Measurements from ENCODE around the gene IQGAP1.
"Not testable (repeated sequence)": the region's sequence is repeated elsewhere in the genome, so short reads cannot be mapped to it uniquely, and the experiment has no call there.

IQGAP1 gene

GRCh38 chr15:90497376-90497775 lies 109.3 kb downstream of the IQGAP1 start:
- peaks cover 84% of the 10 kb centered on the region for H3K36me3 ChIP-seq (ENCODE audit: insufficient read depth, low read depth, low read length)

GRCh38 chr15:90497912-90498311 lies 109.9 kb downstream of the IQGAP1 start:
- Histone ChIP-seq H3K36me3 (ENCODE audit: insufficient read depth, low read depth, low read length) (peaks cover 79% of the 10 kb centered on the region), H3K9ac (ENCODE audit: low read depth, low read length) (no peak overlapping the region), H3K27ac (ENCODE audit: low read length) (no peak overlapping the region), H3K9me3 (ENCODE audit: insufficient read depth, low read depth, low read length) (no peaks in the 10 kb centered on the region), H3K4me1 (ENCODE audit: insufficient read depth, low read length) (no peaks in the 10 kb centered on the region), H3K4me3 (ENCODE audit: low read length) (no peak overlapping the region), H3K27me3 (ENCODE audit: insufficient read depth, low read length) (no peaks in the 10 kb centered on the region)

More at GRCh38 chr15:90497376-90497775, 109.3 kb downstream of the IQGAP1 start:
- H3K4me3 ChIP-seq (ENCODE audit: low read length): no peak overlapping the region
- H3K27ac ChIP-seq (ENCODE audit: low read length): no peak overlapping the region
- no peaks in the 10 kb centered on the region for H3K27me3 ChIP-seq (ENCODE audit: insufficient read depth, low read length)
- H3K9ac ChIP-seq (ENCODE audit: low read depth, low read length): no peak overlapping the region
- H3K9me3 ChIP-seq (ENCODE audit: insufficient read depth, low read depth, low read length): no peaks in the 10 kb centered on the region
- H3K4me1 ChIP-seq (ENCODE audit: insufficient read depth, low read length): no peaks in the 10 kb centered on the region

- Histone ChIP-seq H3K9ac (ENCODE audit: low read depth, low read length) (no peak overlapping the region), H3K36me3 (ENCODE audit: insufficient read depth, low read depth, low read length) (peaks cover 57% of the 10 kb centered on the region), H3K4me1 (ENCODE audit: insufficient read depth, low read length) (no peaks in the 10 kb centered on the region), H3K27me3 (ENCODE audit: insufficient read depth, low read length) (no peaks in the 10 kb centered on the region), H3K27ac (ENCODE audit: low read length) (no peak overlapping the region), H3K4me3 (ENCODE audit: low read length) (no peak overlapping the region), H3K9me3 (ENCODE audit: insufficient read depth, low read depth, low read length) (no peaks in the 10 kb centered on the region)
These were observed 112.1 kb downstream of the IQGAP1 start for GRCh38 chr15:90500171-90500570.

GRCh38 chr15:90501898-90502297 lies 113.9 kb downstream of the IQGAP1 start:
- H3K9me3 ChIP-seq (ENCODE audit: insufficient read depth, low read depth, low read length): no peaks in the 10 kb centered on the region
- no peak overlapping the region for H3K9ac ChIP-seq (ENCODE audit: low read depth, low read length)
- no peak overlapping the region for H3K27ac ChIP-seq (ENCODE audit: low read length)
- no peaks in the 10 kb centered on the region for H3K27me3 ChIP-seq (ENCODE audit: insufficient read depth, low read length)
- H3K36me3 ChIP-seq (ENCODE audit: insufficient read depth, low read depth, low read length): peaks cover 52% of the 10 kb centered on the region
- no peaks in the 10 kb centered on the region for H3K4me1 ChIP-seq (ENCODE audit: insufficient read depth, low read length)
- no peak overlapping the region for H3K4me3 ChIP-seq (ENCODE audit: low read length)

DNA sequence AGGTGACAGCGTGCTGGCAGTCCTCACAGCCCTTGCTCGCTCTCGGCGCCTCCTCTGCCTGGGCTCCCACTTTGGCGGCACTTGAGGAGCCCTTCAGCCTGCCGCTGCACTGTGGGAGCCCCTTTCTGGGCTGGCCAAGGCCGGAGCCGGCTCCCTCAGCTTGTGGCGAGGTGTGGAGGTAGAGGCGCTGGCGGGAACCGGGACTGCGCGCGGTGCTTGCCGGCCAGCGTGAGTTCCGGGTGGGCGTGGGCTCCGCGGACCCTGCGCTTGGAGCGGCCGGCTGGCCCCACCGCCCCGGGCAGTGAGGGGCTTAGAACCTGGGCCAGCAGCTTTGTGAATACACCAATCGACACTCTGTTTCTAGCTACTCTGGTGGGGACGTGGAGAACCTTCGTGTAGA lies 122.7 kb downstream of the IQGAP1 start:
- not testable (repeated sequence) for H3K9me3 ChIP-seq (ENCODE audit: insufficient read depth, low read depth, low read length); H3K4me1 ChIP-seq (ENCODE audit: insufficient read depth, low read length); H3K36me3 ChIP-seq (ENCODE audit: insufficient read depth, low read depth, low read length); H3K9ac ChIP-seq (ENCODE audit: low read depth, low read length); H3K27ac ChIP-seq (ENCODE audit: low read length); H3K4me3 ChIP-seq (ENCODE audit: low read length); H3K27me3 ChIP-seq (ENCODE audit: insufficient read depth, low read length)

DNA sequence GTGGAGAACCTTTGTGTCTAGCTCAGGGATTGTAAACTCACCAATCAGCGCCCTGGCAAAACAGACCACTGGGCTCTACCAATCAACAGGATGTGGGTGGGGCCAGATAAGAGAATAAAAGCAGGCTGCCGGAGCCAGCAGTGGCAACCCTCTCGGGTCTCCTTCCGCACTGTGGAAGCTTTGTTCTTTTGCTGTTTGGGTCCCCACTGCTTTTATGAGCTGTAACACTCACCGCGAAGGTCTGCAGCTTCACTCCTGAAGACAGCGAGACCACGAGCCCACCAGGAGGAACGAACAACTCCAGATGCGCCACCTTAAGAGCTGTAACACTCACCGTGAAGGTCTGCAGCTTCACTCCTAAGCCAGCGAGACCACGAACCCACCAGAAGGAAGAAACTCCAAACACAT lies 123.2 kb downstream of the IQGAP1 start:
- not testable (repeated sequence) for H3K4me1 ChIP-seq (ENCODE audit: insufficient read depth, low read length); H3K4me3 ChIP-seq (ENCODE audit: low read length); H3K9ac ChIP-seq (ENCODE audit: low read depth, low read length); H3K27ac ChIP-seq (ENCODE audit: low read length); H3K9me3 ChIP-seq (ENCODE audit: insufficient read depth, low read depth, low read length); H3K27me3 ChIP-seq (ENCODE audit: insufficient read depth, low read length); H3K36me3 ChIP-seq (ENCODE audit: insufficient read depth, low read depth, low read length)

- no peak overlapping the region for H3K9ac ChIP-seq (ENCODE audit: low read depth, low read length)
- peaks cover 6% of the 10 kb centered on the region for H3K9me3 ChIP-seq (ENCODE audit: insufficient read depth, low read depth, low read length)
- no peaks in the 10 kb centered on the region for H3K27me3 ChIP-seq (ENCODE audit: insufficient read depth, low read length)
- no peaks in the 10 kb centered on the region for H3K36me3 ChIP-seq (ENCODE audit: insufficient read depth, low read depth, low read length)
- H3K4me1 ChIP-seq (ENCODE audit: insufficient read depth, low read length): no peaks in the 10 kb centered on the region
- no peak overlapping the region for H3K4me3 ChIP-seq (ENCODE audit: low read length)
- H3K27ac ChIP-seq (ENCODE audit: low read length): no peak overlapping the region
These were observed 124.2 kb downstream of the IQGAP1 start for GRCh38 chr15:90512276-90512675.

GRCh38 chr15:90512981-90513380 lies 124.9 kb downstream of the IQGAP1 start:
- Histone ChIP-seq H3K4me3 (ENCODE audit: low read length) (no peak overlapping the region), H3K27me3 (ENCODE audit: insufficient read depth, low read length) (no peaks in the 10 kb centered on the region), H3K27ac (ENCODE audit: low read length) (no peak overlapping the region), H3K36me3 (ENCODE audit: insufficient read depth, low read depth, low read length) (no peaks in the 10 kb centered on the region), H3K4me1 (ENCODE audit: insufficient read depth, low read length) (no peaks in the 10 kb centered on the region), H3K9me3 (ENCODE audit: insufficient read depth, low read depth, low read length) (peaks cover 6% of the 10 kb centered on the region), H3K9ac (ENCODE audit: low read depth, low read length) (no peak overlapping the region)

DNA sequence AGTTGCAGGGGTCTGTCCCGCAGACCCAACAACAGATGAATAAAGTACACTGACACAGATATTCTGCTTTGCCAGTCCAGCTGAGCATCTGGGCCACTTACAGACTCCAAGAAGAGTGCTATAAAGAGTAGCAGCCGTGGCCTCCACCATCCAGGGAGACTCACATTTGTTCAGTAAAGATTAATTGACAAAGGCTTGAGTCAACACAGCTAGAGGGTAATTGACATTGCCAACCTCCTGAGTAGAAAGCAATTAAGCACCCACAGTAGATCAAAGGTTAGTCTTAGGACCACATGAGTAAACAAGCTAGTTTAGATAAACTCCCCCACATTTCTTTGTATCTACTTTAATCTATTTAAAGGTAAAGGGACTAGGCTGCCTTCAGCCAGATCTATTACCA lies 125.4 kb downstream of the IQGAP1 start:
- no peaks in the 10 kb centered on the region for H3K36me3 ChIP-seq (ENCODE audit: insufficient read depth, low read depth, low read length)
- H3K27ac ChIP-seq (ENCODE audit: low read length): no peak overlapping the region
- no peaks in the 10 kb centered on the region for H3K27me3 ChIP-seq (ENCODE audit: insufficient read depth, low read length)
- no peak overlapping the region for H3K9ac ChIP-seq (ENCODE audit: low read depth, low read length)
- no peak overlapping the region for H3K4me3 ChIP-seq (ENCODE audit: low read length)
- peaks cover 6% of the 10 kb centered on the region for H3K9me3 ChIP-seq (ENCODE audit: insufficient read depth, low read depth, low read length)
- H3K4me1 ChIP-seq (ENCODE audit: insufficient read depth, low read length): no peaks in the 10 kb centered on the region

DNA sequence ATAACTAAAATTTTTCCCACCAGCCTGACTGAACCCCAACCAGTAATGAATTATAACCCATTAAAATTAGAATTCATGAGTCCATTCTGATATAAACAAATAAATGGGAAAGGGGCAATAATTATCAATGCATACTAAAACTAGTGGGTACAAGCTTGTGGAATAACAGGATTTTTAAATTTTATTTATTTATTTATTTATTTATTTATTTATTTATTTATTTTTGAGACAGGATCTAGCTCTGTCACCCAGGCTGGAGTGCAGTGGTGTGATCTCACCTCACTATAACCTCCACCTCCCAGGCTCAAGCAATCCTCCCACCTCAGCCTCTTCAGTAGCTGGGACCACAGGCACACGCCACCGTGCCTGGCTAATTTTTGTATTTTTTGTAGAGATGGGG lies 125.9 kb downstream of the IQGAP1 start:
- H3K27ac ChIP-seq (ENCODE audit: low read length); H3K9me3 ChIP-seq (ENCODE audit: insufficient read depth, low read depth, low read length); H3K36me3 ChIP-seq (ENCODE audit: insufficient read depth, low read depth, low read length); H3K9ac ChIP-seq (ENCODE audit: low read depth, low read length); H3K4me1 ChIP-seq (ENCODE audit: insufficient read depth, low read length); H3K27me3 ChIP-seq (ENCODE audit: insufficient read depth, low read length); H3K4me3 ChIP-seq (ENCODE audit: low read length): not testable (repeated sequence)

DNA sequence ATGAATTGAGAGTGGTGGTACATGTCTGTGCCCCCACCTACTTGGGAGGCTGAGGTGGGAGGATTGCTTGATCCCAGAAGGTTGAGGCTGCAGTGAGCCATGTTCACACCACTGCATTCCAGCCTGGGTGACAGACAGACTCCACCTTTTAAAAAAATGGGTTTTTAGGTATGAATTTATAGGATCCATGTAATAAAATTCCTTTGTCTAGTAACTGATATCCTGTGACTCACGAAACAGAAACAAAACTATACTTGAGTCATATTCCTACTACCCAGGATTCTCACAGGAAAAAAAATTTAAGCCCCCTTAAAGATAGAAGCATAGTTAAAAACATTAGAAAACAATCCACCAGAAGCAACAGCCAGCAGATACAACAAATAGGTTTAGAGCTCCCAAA lies 131.6 kb downstream of the IQGAP1 start:
- H3K9me3 ChIP-seq (ENCODE audit: insufficient read depth, low read depth, low read length): no peaks in the 10 kb centered on the region
- no peak overlapping the region for H3K27ac ChIP-seq (ENCODE audit: low read length)
- H3K4me3 ChIP-seq (ENCODE audit: low read length): no peak overlapping the region
- no peak overlapping the region for H3K9ac ChIP-seq (ENCODE audit: low read depth, low read length)
- no peaks in the 10 kb centered on the region for H3K27me3 ChIP-seq (ENCODE audit: insufficient read depth, low read length)
- no peaks in the 10 kb centered on the region for H3K36me3 ChIP-seq (ENCODE audit: insufficient read depth, low read depth, low read length)
- H3K4me1 ChIP-seq (ENCODE audit: insufficient read depth, low read length): no peaks in the 10 kb centered on the region

- Histone ChIP-seq H3K27ac (ENCODE audit: low read length) (no peak overlapping the region), H3K9ac (ENCODE audit: low read depth, low read length) (no peak overlapping the region), H3K9me3 (ENCODE audit: insufficient read depth, low read depth, low read length) (no peaks in the 10 kb centered on the region), H3K27me3 (ENCODE audit: insufficient read depth, low read length) (no peaks in the 10 kb centered on the region), H3K36me3 (ENCODE audit: insufficient read depth, low read depth, low read length) (no peaks in the 10 kb centered on the region), H3K4me3 (ENCODE audit: low read length) (no peak overlapping the region), H3K4me1 (ENCODE audit: insufficient read depth, low read length) (no peaks in the 10 kb centered on the region)
These were observed 132.3 kb downstream of the IQGAP1 start for GRCh38 chr15:90520365-90520764.

DNA sequence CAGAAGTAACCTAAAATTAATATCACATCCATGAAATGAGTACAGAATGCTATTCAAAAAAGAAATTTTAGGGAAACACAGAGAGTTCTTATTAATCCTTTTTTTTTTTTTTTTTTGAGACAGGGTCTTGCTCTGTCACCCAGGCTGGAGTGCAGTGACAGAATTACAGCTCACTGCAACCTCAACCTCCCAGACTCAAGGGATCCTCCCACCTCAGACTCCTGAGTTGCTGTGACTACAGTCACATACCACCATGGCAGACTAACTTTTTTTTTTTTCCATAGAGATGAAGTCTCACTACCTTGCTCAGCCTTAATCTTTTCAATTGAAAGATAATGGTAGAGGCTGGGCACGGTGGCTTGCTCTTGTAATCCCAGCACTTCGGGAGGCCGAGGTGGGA lies 135.3 kb downstream of the IQGAP1 start:
- no peak overlapping the region for H3K4me3 ChIP-seq (ENCODE audit: low read length)
- no peaks in the 10 kb centered on the region for H3K4me1 ChIP-seq (ENCODE audit: insufficient read depth, low read length)
- H3K9ac ChIP-seq (ENCODE audit: low read depth, low read length): no peak overlapping the region
- H3K9me3 ChIP-seq (ENCODE audit: insufficient read depth, low read depth, low read length): no peaks in the 10 kb centered on the region
- no peak overlapping the region for H3K27ac ChIP-seq (ENCODE audit: low read length)
- H3K27me3 ChIP-seq (ENCODE audit: insufficient read depth, low read length): peaks cover 11% of the 10 kb centered on the region; the same call in 1 of the 2 replicates
- H3K36me3 ChIP-seq (ENCODE audit: insufficient read depth, low read depth, low read length): no peaks in the 10 kb centered on the region
